SK-N-SH (cell line): ENCODE results near the gene TMEM9.

ENCODE experiments used
- EP300 ChIP-seq, 2 experiments: IDR thresholded peaks; 2 replicates each; pipeline versions ENCODE4 v1.4.0 to v1.6.1; 2012; ENCODE audit warnings: borderline replicate concordance in 1 of 2, low read depth in 1 of 2, low read length in 1 of 2
- EZH2phosphoT487 ChIP-seq: fragments of 200-600 bp; sonication (generic); IDR thresholded peaks from 2 replicates; pipeline ENCODE4 v1.6.1; 2017; ENCODE audit warnings: low read depth, mixed run types, mild to moderate bottlenecking, antibody characterized with exemption, moderate library complexity, borderline replicate concordance
- FOSL2 ChIP-seq: IDR thresholded peaks from 2 replicates; pipeline ENCODE4 v1.4.0; 2012; ENCODE audit warnings: low read depth, mild to moderate bottlenecking, moderate library complexity, borderline replicate concordance
- FOXM1 ChIP-seq: IDR thresholded peaks from 2 replicates; pipeline ENCODE4 v1.4.0; 2012; ENCODE audit warnings: low read depth, mild to moderate bottlenecking
- JUND ChIP-seq: IDR thresholded peaks from 2 replicates; pipeline ENCODE4 v1.4.0; 2012
- NRF1 ChIP-seq: IDR thresholded peaks from 2 replicates; pipeline ENCODE4 v1.6.1; 2012; ENCODE audit warnings: low read depth, mild to moderate bottlenecking, low read length
- POLR2AphosphoS5 ChIP-seq: IDR thresholded peaks from 2 replicates; pipeline ENCODE4 v1.6.1; 2012; ENCODE audit warnings: low read depth, low read length
- RAD21 ChIP-seq: IDR thresholded peaks from 2 replicates; pipeline ENCODE4 v1.6.1; 2012; ENCODE audit warnings: mild to moderate bottlenecking, low read length
- RFX5 ChIP-seq: IDR thresholded peaks from 2 replicates; pipeline ENCODE4 v1.6.1; 2012; ENCODE audit warnings: mild to moderate bottlenecking, improper control_type of control experiment, low read length
- TCF12 ChIP-seq: IDR thresholded peaks from 2 replicates; pipeline ENCODE4 v1.4.0; 2012
- TF ChIP-seq, protein P1 (sequence below): fragments of 200-600 bp; sonication (generic); IDR thresholded peaks from 2 replicates; pipeline ENCODE4 v1.6.1; 2017; ENCODE audit warnings: antibody characterized with exemption, mild to moderate bottlenecking, moderate library complexity
- TF ChIP-seq, protein P2 (sequence below): IDR thresholded peaks from 2 replicates; pipeline ENCODE4 v1.4.0; 2012; ENCODE audit warnings: low read depth
- TF ChIP-seq, protein P3 (sequence below): IDR thresholded peaks from 2 replicates; pipeline ENCODE4; 2012

GRCh38 chr1:201172326-201172725 lies 18.1 kb upstream of the TMEM9 start:
- no peak for TF ChIP-seq FOXM1
- no peak for TF ChIP-seq POLR2AphosphoS5
- TF ChIP-seq TCF12, result no peak
- TF ChIP-seq, protein P1, sequence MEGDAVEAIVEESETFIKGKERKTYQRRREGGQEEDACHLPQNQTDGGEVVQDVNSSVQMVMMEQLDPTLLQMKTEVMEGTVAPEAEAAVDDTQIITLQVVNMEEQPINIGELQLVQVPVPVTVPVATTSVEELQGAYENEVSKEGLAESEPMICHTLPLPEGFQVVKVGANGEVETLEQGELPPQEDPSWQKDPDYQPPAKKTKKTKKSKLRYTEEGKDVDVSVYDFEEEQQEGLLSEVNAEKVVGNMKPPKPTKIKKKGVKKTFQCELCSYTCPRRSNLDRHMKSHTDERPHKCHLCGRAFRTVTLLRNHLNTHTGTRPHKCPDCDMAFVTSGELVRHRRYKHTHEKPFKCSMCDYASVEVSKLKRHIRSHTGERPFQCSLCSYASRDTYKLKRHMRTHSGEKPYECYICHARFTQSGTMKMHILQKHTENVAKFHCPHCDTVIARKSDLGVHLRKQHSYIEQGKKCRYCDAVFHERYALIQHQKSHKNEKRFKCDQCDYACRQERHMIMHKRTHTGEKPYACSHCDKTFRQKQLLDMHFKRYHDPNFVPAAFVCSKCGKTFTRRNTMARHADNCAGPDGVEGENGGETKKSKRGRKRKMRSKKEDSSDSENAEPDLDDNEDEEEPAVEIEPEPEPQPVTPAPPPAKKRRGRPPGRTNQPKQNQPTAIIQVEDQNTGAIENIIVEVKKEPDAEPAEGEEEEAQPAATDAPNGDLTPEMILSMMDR, result no peak
- no peak for TF ChIP-seq EP300 (IDR thresholded peaks at IDR 0.05; ENCODE audit: borderline replicate concordance in 1 of 2, low read depth in 1 of 2, low read length in 1 of 2)
- TF ChIP-seq JUND, result no peak
- TF ChIP-seq RAD21, result no peak
- no peak for TF ChIP-seq EZH2phosphoT487
- TF ChIP-seq, protein P2, sequence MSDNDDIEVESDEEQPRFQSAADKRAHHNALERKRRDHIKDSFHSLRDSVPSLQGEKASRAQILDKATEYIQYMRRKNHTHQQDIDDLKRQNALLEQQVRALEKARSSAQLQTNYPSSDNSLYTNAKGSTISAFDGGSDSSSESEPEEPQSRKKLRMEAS, result no peak
- TF ChIP-seq NRF1, result no peak
- no peak for TF ChIP-seq RFX5
- TF ChIP-seq FOSL2, result no peak
- TF ChIP-seq, protein P3, sequence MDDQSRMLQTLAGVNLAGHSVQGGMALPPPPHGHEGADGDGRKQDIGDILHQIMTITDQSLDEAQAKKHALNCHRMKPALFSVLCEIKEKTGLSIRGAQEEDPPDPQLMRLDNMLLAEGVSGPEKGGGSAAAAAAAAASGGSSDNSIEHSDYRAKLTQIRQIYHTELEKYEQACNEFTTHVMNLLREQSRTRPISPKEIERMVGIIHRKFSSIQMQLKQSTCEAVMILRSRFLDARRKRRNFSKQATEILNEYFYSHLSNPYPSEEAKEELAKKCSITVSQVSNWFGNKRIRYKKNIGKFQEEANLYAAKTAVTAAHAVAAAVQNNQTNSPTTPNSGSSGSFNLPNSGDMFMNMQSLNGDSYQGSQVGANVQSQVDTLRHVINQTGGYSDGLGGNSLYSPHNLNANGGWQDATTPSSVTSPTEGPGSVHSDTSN, result no peak
